Cardiac septum (tissue), 1 donor: ENCODE measurements around the gene LBR. TPM values are rescaled to one million over a fixed set of nuclear protein-coding genes. Genes with fewer than 3 reads are reported as not detected.

ENCODE experiments used
- DNase-seq: peaks from one replicate; pipeline ENCODE4 v3.0.0-alpha.2; 2020; ENCODE audit warnings: low spot score
- intact Hi-C: fragments of 100-400 bp; cut with DNase I; formaldehyde crosslinking; loops from one replicate; pipeline ENCODE4 v1.14.0; 2022
- total RNA-seq: library from RNA; stranded (reverse); fragmentation: NEBNext Ultra II Directional; extraction: Animal tissue kit (Norgen Biotek cat#: 25700); gene quantifications from one replicate; pipeline ENCODE4 v1.2.1, GENCODE V29; 2021
- donor health status: DM: no; HTN: no; CAD: no.

The LBR gene
- total RNA-seq, 1 donor from 2014 or later = 13.7 TPM

DNA sequence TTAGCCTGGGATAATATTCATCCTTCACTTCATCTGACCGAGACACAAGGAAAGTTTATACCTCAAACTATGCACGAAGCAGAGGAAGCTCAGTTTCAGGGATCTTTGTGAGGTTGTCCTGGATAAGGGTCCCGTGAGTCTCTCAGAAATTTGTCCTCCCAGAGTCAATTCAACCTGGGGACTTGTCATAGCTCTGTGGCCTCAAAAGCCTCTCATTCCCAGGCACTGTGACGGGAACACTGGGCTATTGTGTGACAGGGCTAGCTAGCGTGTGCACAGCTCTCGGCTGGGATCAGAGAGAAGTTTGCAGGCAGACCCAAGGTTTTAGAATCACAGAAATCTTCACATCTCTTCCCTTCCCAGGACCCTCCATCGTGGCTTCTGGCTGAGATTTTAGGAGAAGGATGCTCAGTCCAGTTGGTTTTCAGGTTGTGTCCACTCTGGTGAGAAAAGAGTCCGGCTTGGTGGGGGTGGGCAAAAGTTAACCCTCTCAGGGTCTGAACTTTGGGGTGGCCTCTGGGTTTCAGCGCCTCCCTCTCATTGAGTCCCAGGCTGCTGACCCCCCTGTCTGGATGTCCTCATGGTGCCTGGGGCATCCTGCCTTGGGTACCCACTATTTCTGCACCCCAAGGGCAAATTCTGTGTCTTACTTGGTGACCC is 20.4 kb upstream of the LBR start:
- DNase-seq = no peak
- intact Hi-C loops = no loop called here

DNA sequence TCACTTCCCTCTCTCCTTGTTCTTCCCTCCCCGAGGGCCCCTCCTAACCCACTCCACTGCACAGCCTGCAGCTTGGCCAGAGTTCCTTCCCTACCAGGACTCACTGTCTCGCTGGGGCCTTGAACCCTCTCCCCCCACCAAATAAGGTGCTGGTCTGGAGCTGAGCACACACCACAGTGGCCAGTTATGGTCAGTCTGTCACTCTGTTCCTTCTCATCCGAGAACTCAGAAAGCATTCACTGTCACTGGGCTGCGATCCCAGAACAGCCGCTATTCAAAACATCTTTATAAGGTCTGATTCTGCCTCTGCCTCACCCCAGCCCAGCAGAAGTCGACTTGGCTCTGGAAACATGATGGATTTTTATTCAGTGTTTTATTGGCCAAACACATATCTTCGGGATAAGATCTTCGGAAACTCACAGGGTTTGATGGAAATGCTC is 19.8 kb upstream of the LBR start:
- DNase-seq = no peak
- intact Hi-C loops = no loop called here

DNA sequence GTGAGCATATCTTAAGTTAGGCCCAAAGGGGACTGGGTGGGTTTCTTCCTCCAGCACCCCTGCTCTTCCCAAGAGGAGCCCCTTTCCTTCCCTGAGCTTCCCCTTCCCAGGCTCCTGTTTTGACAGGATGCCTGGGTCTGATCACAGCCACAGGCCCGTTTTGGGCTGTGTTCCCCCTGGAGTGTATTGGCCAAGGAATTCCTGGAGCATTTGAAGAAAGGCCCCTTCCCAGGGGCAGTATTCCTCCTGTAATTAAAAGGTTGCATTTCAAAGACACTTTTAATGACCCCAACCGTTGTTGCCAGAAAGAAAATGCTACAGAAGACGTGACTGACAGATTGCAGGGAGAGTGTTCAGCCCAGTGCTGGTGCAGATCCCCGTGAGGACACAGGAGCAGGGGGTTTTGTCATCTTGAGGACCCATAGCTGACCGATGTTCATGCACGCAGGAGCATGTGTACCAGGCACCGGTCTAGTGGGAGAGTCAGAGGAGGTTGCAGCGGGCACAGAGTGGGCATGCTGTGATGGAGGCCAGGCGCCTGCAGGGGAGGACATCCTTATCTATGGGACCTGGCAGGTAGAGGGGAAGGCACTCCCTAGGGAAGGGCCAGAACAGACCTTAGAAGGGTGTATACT is 19.3 kb upstream of the LBR start:
- intact Hi-C loops = no loop called here
- no peak for DNase-seq

DNA sequence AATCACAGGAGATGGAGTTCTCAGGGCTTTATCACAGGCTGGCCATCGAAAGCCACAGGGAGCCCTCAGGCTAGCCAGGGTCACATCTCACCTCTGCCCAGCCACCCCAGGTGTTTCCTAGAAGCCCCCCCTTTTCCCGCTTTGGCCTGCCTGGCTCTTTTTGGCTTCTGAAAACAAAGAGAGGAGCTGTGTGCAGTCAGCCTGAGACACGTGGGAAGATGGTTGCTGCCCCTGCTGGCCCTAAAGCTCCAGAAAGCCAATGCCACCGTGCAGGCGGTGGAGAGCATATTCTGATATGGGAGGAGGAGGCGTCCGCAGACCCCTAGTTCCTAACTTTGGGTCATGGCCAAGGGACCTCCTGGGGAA is 18.7 kb upstream of the LBR start:
- intact Hi-C loops = no loop called here
- DNase-seq = no peak

DNA sequence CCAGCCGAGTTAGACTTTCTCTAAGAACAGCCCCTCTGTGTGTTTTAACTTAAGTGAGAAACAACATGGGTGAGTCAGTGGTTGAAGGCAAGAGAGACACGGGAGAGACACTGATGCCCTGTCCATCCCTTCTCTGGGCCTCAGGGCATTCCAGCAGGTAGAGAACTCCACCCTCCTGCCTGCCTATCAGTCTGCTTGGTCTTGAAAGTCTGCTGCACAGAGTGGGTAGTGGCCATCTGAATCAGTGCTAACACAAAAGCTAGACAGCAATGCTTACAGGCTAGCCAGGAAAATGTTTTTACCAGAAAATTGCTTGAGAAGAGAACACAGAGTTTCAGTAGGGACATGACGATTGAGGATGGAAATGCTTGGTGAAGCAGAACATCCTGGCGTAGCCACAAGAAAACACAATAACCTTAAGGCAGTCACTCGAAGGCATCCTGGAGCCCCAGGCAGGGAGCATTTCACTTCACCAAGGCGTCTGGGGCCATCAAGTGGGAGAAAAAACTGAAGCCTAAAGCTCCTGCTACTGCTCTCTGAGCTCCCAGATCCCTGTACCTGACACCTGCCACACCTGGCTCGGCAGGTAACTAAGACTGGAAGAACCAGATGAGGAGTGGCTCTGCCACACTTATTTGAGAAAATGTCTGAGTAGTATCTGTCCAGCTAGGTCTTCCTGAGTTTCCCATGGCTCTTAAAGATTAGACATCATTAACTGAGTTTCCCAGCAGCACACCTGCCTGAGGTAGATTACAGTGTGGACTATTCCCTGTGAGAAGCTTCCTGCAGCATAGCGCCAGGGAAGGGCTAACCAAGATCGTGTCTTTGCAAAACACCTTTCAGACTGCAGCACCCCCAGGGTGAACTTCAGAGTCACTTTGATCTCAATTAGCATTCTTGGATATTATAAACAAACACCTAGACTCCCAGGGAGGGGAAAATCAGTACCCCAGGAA is 18.1 kb upstream of the LBR start:
- intact Hi-C loops = no loop called here

DNA sequence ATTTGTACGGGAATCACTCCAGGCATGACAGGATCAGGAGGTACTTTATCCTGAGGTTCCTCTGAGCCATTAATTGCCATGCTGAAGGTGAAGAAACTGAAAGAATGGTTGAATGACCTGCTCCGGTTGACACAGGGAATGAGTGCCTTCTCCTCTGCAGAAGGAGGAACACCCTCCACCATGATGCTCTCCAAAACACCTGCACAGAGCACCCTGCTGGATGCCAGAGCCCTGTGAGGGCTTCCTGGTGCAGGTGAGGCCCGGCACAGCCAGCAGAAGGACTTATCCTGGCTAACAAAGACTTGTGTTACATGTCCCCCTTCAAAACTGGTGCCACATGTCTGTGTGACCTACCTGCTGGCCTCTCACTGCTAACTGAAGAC is 14.3 kb upstream of the LBR start:
- intact Hi-C loops = no loop called here
- DNase-seq = no peak

More for the DNA sequence above, 18.1 kb upstream of the LBR start:
- DNase-seq = no peak

DNA sequence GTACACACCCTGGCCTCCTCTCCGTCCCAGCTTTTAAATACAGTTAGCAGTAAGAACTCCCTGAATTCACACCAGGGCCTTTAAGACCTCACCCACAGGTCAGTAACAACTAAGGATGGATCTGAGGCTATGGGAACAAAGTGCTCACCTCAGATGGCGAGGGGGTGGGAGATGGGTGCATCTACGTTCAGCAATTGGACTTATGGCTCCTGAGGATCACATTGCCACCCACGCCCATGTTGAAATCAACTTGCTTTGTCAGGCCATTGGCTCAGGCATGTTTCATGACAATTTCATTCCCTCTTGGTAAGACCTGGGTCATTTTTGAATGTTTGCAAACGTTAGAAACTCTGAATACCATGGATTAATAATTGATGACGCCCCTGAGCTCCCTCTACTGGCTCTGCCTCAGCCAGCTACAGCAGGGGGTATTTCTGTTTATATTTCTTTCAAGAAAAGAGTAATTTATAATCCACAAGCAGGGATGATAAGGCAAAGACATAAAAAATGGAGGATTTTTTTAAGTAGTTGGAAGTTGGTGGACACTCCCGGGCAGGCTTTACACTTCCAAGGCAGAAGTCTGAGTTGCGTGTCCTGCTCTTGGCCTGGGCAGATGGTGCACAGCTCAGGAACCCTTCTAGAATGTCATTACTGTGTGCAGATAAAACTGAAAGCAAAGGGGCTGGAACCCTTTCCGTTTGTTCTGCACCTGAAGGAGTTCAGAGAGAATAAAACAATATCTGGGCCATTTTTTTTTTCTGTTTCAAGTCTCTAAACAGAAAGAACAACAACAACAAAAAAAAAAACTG is 13.7 kb upstream of the LBR start:
- intact Hi-C loops = no loop called here
- no peak for DNase-seq

DNA sequence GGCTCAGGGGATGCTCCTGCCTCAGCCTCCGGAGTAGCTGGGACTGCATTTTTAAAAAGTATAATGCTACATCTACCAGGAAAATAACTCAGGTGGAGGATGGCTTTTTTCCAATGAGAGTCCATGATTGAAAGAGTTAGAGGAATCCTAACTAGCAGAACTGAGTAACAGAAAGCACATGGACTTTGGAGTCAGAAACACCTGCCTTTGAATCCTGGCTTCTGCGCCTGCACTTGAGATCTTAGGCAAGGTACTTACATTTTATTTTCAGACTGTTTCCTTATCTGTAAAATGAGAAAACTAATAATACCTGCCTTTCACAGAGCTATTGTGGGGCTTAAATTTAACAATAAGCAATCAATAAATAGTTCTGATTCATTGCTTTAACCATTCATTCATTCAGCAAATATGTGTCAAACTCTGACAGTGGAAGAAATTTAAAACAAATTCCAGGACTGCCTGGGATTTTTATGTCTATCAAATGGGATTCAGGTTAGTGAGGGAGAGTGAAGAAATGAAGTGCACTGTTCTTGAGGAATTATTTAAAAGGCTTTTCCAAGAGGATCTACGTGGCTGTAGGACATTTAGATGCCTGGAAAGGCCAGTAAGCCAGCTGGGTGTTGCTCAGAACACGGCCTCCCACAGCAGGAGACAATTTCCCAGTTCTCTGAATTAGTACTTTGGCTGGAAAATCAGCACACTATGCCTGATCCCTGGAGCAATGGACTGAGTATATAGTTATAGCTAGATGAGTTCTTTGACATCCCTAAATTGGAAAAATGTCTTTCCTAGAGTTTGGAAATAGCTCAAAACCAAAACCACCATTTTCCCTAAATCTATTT is 12.8 kb upstream of the LBR start:
- intact Hi-C loops = no loop called here
- DNase-seq = no peak

DNA sequence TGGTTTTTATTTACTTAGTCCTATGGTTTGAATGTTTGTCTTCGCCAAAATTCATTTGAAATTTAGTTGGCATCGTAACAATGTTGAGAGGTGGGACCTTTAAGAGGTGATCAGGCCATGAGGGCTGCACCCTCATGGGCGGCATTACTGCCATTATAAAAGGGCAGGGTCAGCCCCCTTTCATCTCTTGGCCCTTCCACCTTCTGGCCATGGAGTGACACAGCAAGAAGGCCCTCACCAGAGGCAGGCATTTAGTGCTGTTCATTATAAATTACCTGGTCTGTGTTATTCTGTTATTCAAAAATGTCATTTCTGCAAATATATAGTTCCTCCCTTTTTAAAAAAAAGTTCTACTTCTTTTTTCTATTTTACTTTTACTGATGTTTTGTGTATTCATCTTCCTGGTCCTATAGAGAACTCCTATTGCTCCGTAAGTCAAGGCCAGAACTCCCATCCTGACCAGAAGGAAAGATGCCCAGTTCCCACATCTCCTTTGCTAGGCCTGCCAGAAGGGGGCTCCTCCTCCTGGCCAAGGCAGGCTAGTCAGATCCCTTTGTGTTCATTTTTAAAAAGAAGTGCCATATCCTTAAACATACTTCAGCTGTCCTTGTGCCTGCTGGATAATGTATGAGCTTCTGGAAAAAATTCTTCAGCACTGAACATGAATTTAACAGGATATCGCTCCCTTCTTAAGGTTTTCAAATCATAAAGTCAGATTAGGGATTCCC is 10.0 kb upstream of the LBR start:
- no peak for DNase-seq
- intact Hi-C loops = no loop called here

DNA sequence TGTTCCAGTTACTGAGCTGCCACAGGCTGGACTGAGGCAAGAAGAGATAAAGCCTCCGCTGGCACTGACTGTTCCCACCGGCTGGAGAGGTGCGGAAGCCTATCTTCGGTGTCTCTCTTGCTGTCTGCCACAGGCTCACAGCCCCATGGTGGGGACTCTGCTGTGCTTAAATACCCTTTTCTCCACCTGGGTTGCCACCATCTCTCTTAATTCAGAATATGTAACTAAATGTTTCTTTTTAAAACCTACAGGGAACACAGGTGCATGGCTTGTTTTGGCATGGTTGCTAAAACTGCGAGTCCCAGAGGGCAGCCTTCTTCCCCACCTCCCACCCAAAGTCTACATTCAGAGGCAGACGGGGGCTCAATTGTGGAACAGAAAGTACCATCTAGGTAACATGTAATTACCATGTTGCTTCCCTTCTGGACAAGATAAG is 8.1 kb upstream of the LBR start:
- intact Hi-C loops = no loop called here
- no peak for DNase-seq

DNA sequence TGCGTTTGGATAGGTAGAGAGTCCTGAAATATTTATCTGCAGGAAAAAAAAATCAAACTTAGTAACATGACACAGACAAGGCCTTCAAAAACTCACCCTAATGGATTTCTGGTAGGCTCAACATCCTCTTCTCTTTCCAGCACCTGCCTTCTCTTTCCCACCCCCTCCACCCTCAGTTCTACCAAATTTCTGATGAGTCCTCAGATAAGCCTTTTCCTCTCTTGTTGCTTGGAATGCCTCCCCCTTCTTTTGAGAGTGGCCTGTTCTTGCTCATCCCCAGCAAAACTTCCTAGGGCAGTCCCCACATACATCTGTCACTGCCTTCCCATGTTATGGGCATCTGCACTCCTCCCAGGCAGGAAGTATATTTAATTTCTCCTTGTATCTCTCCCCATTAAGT is 7.6 kb upstream of the LBR start:
- no peak for DNase-seq
- intact Hi-C loops = no loop called here

DNA sequence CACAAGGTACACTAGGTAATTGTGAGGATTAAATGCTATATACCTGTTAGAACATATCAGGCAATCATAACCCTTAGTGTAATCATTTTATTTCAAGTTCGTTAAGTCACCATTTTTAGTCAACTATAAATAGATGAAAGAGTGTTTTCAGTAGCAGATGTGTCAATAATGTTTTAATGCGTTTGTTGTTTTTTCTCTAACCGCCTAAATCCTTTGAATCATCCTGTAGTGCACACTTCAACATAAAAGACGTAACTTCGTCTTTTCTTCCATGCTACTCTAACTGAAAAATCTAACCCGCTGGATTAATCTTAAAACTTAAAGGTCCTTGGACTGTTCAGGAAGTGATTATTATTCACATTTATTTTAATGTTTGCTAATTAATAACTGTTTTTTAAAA is 7.2 kb upstream of the LBR start:
- DNase-seq = no peak
- intact Hi-C loops = no loop called here

DNA sequence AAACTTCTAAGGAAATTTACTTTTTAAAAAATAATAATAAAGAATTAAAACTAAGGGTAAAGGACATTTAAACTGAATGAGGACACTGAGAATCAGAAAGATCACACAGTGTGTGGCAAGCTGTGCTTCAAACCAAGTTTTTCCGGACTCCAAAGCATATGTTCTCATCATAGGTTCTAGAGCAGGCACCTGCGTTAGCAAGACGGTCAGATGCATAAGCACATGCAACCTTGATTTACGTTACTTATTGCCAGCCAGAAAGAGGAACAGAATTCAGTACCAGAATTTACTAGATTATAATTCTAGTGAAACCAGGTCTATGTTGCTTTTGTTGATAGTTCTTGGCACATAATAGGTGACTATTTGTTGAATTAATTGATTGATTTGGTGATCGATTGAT is 6.2 kb upstream of the LBR start:
- no peak for DNase-seq
- intact Hi-C loops = no loop called here

DNA sequence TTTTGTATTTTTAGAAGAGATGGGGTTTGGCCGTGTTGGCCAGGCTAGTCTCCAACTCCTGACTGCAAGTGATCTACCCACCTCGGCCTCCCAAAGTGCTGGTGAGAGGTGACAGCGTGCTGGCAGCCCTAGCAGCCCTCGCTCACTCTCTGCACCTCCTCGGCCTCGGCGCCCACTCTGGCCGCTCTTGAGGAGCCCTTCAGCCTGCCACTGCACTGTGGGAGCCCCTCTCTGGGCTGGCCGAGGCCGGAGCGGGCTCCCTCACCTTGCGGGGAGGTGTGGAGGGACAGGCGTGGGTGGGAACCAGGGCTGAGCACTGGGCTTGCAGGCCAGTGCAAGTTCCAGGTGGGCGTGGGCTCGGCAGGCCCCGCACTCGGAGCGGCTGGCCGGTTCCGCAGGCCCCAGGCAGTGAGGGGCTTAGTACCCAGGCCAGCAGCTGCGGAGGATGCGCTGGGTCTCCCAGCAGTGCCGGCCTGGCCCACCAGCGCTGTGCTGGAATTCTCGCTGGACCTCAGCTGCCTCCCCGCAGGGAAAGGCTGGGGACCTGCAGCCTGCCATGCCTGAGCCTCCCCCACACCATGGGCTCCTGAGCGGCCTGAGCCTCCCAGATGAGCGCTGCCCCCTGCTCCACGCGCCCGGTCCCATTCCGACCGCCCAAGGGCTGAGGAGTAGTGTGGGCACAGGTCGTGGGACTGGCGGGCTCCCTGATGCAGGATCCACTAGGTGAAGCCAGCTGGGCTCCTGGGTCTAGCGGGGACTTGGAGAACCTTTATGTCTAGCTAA is 3.4 kb upstream of the LBR start:
- intact Hi-C loops = no loop called here
- no peak for DNase-seq

DNA sequence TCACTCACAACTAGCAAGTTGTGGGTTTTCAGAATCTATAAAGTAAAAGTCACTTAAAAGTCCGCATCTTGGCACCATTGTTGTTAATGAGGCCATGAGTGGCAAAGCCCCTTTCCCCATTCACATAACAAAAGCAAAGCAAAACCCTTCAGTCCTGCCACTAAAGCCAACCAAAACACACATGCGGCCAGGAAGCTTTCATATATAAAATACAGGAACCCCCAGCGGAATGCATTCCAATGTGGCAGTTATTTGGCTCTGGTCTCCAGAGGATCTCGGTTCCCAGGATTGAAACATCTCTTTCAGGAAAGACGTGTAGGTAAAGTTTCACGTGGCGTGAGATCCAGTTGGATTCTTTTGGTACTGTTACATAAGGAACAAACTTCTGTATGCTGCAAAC is 2.5 kb upstream of the LBR start:
- no peak for DNase-seq
- intact Hi-C loops = no loop called here

DNA sequence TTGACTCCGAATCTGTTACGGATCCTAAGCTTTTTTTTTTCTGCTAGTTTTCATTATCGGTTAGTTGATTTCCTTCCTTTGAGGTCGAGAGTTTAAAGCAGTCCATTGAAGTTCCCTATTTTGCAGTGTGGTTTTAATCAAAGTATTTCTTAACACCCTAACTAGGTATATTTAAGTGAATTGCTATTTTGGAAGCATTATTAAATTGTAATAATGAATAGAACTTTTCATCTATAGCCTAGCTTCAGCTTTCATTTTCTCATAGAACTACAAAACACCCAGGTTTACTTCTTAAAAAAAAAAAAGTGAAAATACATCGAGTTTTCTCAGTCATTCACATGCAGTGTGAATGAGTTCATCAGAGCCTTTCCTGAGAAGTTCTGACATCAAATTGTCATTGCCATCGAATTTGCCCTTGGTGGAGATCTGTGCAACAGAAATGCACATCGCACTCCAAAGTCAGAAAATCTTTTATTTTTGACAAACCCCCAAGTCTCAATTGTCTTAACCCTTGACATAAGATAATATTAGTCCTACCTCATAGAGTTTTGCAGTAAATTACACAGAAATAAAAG is 1.1 kb upstream of the LBR start:
- no peak for DNase-seq
- intact Hi-C loops = loop anchor here (5.0 kb wide), 1 partner anchor 493 kb away; the partner anchor contains the start of gene PYCR2
